K562 (cell line): ENCODE measurements around the gene MARCHF11. TPM values are rescaled to one million over a fixed set of nuclear protein-coding genes. Genes with fewer than 3 reads are reported as not detected.

Source experiments
- ATF7 ChIP-seq: fragments of 450-650 bp; IDR thresholded peaks from 2 replicates; pipeline ENCODE4 v1.7.1; 2014; ENCODE audit warnings: mild to moderate bottlenecking, moderate library complexity
- BRD4 ChIP-seq: fragments of 200-600 bp; sonication (generic); IDR thresholded peaks from 2 replicates; pipeline ENCODE4 v1.6.1; 2017; ENCODE audit warnings: inconsistent platforms
- CEBPZ ChIP-seq: fragments of 150-350 bp; IDR thresholded peaks from 2 replicates; pipeline ENCODE4 v1.6.1; 2014; ENCODE audit warnings: low read depth, mild to moderate bottlenecking, low read length, borderline replicate concordance
- CHCHD3 ChIP-seq: fragments of 250-450 bp; sonication (Bioruptor Pico); IDR thresholded peaks from 2 replicates; pipeline ENCODE4 v2.1.2; 2022; ENCODE audit warnings: mild to moderate bottlenecking
- MIER1 ChIP-seq: fragments of 450-650 bp; IDR thresholded peaks from 2 replicates; pipeline ENCODE4 v1.6.1; 2016; ENCODE audit warnings: antibody characterized with exemption, mild to moderate bottlenecking, low read depth
- MLLT1 ChIP-seq, 2 experiments: fragments of 450-650 bp; IDR thresholded peaks; 2 replicates each; pipeline ENCODE4 v1.6.1; 2016
- PPARD ChIP-seq: fragments of 250-450 bp; sonication (Bioruptor Pico); IDR thresholded peaks from 2 replicates; pipeline ENCODE4 v1.8.0; 2022; ENCODE audit warnings: inconsistent platforms, mild to moderate bottlenecking, moderate library complexity
- RUNX1 ChIP-seq: sonication (generic); IDR thresholded peaks from 2 replicates; pipeline ENCODE4 v1.6.1; 2016; ENCODE audit warnings: antibody characterized with exemption, low read depth
- ZNF717 ChIP-seq: fragments of 250-450 bp; sonication (Bioruptor Pico); IDR thresholded peaks from 2 replicates; pipeline ENCODE4 v1.5.0; 2021
- polyA plus RNA-seq, 8 experiments: library from polyadenylated mRNA; depleted of rRNA in 4 of 8; stranded (reverse) in 5 of 8; unstranded in 3 of 8; fragments of >200 nt; fragmentation: Nextera tagmentation in 2 of 8; fragmentation: Illumina TruSeq in 1 of 8; extraction: Ambion mirVana in 2 of 8; extraction: Trizol in 1 of 8; gene quantifications; 2 replicates each; pipeline versions ENCODE4 v1.2.1 to v1.2.3, GENCODE V29; 2011 to 2014; ENCODE audit warnings: inconsistent platforms in 1 of 8, missing spikeins in 1 of 8
- total RNA-seq, 7 experiments: library from RNA; depleted of rRNA in 6 of 7; stranded (reverse); fragments of >200 nt in 6 of 7; fragmentation: Illumina TruSeq in 2 of 7; extraction: Trizol in 2 of 7; gene quantifications; 2 replicates each; pipeline versions ENCODE4 v1.2.1 to v1.2.3, GENCODE V29; 2011 to 2021; ENCODE audit warnings: low replicate concordance in 1 of 7
- TF ChIP-seq, protein P1 (sequence below): sonication (generic); formaldehyde crosslinking; IDR thresholded peaks from 2 replicates; pipeline ENCODE4 v1.8.0; 2022; ENCODE audit warnings: mild to moderate bottlenecking, missing genetic modification reagents
- TF ChIP-seq, protein P2 (sequence below): fragments of 450-650 bp; IDR thresholded peaks from 2 replicates; pipeline ENCODE4 v1.6.1; 2017; ENCODE audit warnings: antibody characterized with exemption

MARCHF11 gene
- total and polyA plus RNA-seq, 9 of the 15 experiments (the other 6 are each of a cell fraction or from before 2014, with no cell fraction given), result not detected

- TF ChIP-seq CEBPZ (no peak), BRD4 (no peak), CHCHD3 (CRISPR knock-in tag) (no peak), MLLT1 (IDR thresholded peaks at IDR 0.05) (no peak), RUNX1 (no peak), ATF7 (no peak), ZNF717 (CRISPR knock-in tag) (no peak), PPARD (CRISPR knock-in tag) (no peak), MIER1 (no peak)
- TF ChIP-seq, protein P1, sequence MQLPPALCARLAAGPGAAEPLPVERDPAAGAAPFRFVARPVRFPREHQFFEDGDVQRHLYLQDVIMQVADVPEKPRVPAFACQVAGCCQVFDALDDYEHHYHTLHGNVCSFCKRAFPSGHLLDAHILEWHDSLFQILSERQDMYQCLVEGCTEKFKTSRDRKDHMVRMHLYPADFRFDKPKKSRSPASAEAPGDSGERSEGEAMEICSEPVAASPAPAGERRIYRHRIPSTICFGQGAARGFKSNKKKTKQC (CRISPR knock-in tag), result no peak
- TF ChIP-seq, protein P2, sequence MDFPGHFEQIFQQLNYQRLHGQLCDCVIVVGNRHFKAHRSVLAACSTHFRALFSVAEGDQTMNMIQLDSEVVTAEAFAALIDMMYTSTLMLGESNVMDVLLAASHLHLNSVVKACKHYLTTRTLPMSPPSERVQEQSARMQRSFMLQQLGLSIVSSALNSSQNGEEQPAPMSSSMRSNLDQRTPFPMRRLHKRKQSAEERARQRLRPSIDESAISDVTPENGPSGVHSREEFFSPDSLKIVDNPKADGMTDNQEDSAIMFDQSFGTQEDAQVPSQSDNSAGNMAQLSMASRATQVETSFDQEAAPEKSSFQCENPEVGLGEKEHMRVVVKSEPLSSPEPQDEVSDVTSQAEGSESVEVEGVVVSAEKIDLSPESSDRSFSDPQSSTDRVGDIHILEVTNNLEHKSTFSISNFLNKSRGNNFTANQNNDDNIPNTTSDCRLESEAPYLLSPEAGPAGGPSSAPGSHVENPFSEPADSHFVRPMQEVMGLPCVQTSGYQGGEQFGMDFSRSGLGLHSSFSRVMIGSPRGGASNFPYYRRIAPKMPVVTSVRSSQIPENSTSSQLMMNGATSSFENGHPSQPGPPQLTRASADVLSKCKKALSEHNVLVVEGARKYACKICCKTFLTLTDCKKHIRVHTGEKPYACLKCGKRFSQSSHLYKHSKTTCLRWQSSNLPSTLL, result no peak
Measured at GRCh38 chr5:16051246-16051755, 128.3 kb downstream of the MARCHF11 start (continued).
